Stimulated activated naive B cell treated with anti-CD40 and anti-IgM and Interleukin-4, amounts not matched to agents 10 μg/mL and 1 μg/mL and 100 μg/mL, for 72 hours (primary cell): ENCODE measurements around the gene SULT2B1.

Experiments used
- ATAC-seq, 2 donors: fragments of 150-1000 bp; cut with Tn5 transposase; replicated peaks; 2 replicates each; pipeline ENCODE4 v1.10.0; 2021; ENCODE audit warnings: moderate library complexity in 1 of 2
- DNase-seq: peaks from one replicate; pipeline ENCODE4 v3.0.0; 2021
- H3K27ac Mint-ChIP-seq: one replicate; pipeline ENCODE4 v1.8.0; 2022; ENCODE audit warnings: mild to moderate bottlenecking, mixed read lengths
- H3K27me3 Mint-ChIP-seq, 2 donors: one replicate each; pipeline ENCODE4 v1.8.0; 2022; ENCODE audit warnings: mixed read lengths in 2 of 2
- H3K36me3 Mint-ChIP-seq, 2 donors: one replicate each; pipeline ENCODE4 v1.8.0; 2022; ENCODE audit warnings: mixed read lengths in 2 of 2, mild to moderate bottlenecking in 1 of 2
- H3K4me1 Mint-ChIP-seq, 2 donors: one replicate each; pipeline ENCODE4 v1.8.0; 2022; ENCODE audit warnings: mixed read lengths in 2 of 2, mild to moderate bottlenecking in 1 of 2
- H3K4me3 Mint-ChIP-seq, 2 donors: one replicate each; pipeline ENCODE4 v1.8.0; 2022; ENCODE audit warnings: mild to moderate bottlenecking in 2 of 2, mixed read lengths in 2 of 2, moderate library complexity in 1 of 2
- H3K9me3 Mint-ChIP-seq, 2 donors: one replicate each; pipeline ENCODE4 v1.8.0; 2022; ENCODE audit warnings: mixed read lengths in 2 of 2, mild to moderate bottlenecking in 1 of 2

SULT2B1 gene

GRCh38 chr19:48608798-48609263, 56.9 kb downstream of the SULT2B1 start:
- H3K27ac Mint-ChIP-seq: peak overlapping the region; percentile 88

GRCh38 chr19:48609571-48610108, 57.7 kb downstream of the SULT2B1 start:
- peaks cover 13 to 24% of the 10 kb centered on the region in 2 donors for H3K36me3 Mint-ChIP-seq
- no peak overlapping the region for H3K4me3 Mint-ChIP-seq
- no peak overlapping the region for H3K27ac Mint-ChIP-seq
- DNase-seq (no peak), ATAC-seq (no peak)
- H3K9me3 Mint-ChIP-seq: no peaks in the 10 kb centered on the region
- H3K27me3 Mint-ChIP-seq: no peaks in the 10 kb centered on the region
- H3K4me1 Mint-ChIP-seq: peaks cover 13 to 21% of the 10 kb centered on the region in 2 donors

More at GRCh38 chr19:48608798-48609263, 56.9 kb downstream of the SULT2B1 start:
- peak; percentile 89 to 94 for ATAC-seq
- H3K36me3 Mint-ChIP-seq: peaks cover 7 to 16% of the 10 kb centered on the region in 2 donors
- peaks cover 13 to 15% of the 10 kb centered on the region in 2 donors for H3K4me1 Mint-ChIP-seq
- H3K27me3 Mint-ChIP-seq: no peaks in the 10 kb centered on the region
- peak overlapping the region; percentile 47 to 48 for H3K4me3 Mint-ChIP-seq
- no peaks in the 10 kb centered on the region for H3K9me3 Mint-ChIP-seq
- peak; percentile 60 for DNase-seq

GRCh38 chr19:48611872-48612271, 59.9 kb downstream of the SULT2B1 start:
- H3K27me3 Mint-ChIP-seq: no peaks in the 10 kb centered on the region
- DNase-seq (no peak), ATAC-seq (no peak)
- H3K9me3 Mint-ChIP-seq: no peaks in the 10 kb centered on the region
- H3K4me3 Mint-ChIP-seq: no peak overlapping the region
- peaks cover 33 to 44% of the 10 kb centered on the region in 2 donors for H3K36me3 Mint-ChIP-seq
- H3K4me1 Mint-ChIP-seq: peaks cover 31 to 34% of the 10 kb centered on the region in 2 donors
- H3K27ac Mint-ChIP-seq: no peak overlapping the region

- peaks cover 45 to 58% of the 10 kb centered on the region in 2 donors for H3K36me3 Mint-ChIP-seq
- H3K27ac Mint-ChIP-seq: peak overlapping the region; percentile 92
- ATAC-seq: peak in 1 of 2 donors; percentile 2
- H3K4me3 Mint-ChIP-seq: peak overlapping the region in 1 of 2 donors; percentile 39
- no peaks in the 10 kb centered on the region for H3K9me3 Mint-ChIP-seq
- H3K4me1 Mint-ChIP-seq: peaks cover 35 to 41% of the 10 kb centered on the region in 2 donors
- no peak for DNase-seq
- H3K27me3 Mint-ChIP-seq: no peaks in the 10 kb centered on the region
Measured at GRCh38 chr19:48613024-48613851, 61.3 kb downstream of the SULT2B1 start.

- H3K4me1 Mint-ChIP-seq: peaks cover 31 to 41% of the 10 kb centered on the region in 2 donors
- DNase-seq: no peak
- ATAC-seq: peak; percentile 6 to 18
Measured at GRCh38 chr19:48613852-48614435, 62.0 kb downstream of the SULT2B1 start.

GRCh38 chr19:48614436-48615230, 62.7 kb downstream of the SULT2B1 start, which contains the start of gene FAM83E:
TSS of gene FAM83E (minus strand) at chr19:48615076. CDS start at chr19:48613372, 1,704 bp downstream.
- Mint-ChIP-seq H3K27me3 (no peaks in the 10 kb centered on the region), H3K4me1 (peaks cover 31 to 38% of the 10 kb centered on the region in 2 donors), H3K4me3 (peak within 1 kb of the TSS; percentile 48 to 99), H3K36me3 (peaks cover 55 to 68% of the 10 kb centered on the region in 2 donors), H3K27ac (peak within 1 kb of the TSS; percentile 92), H3K9me3 (no peaks in the 10 kb centered on the region)
- ATAC-seq: no peak
- no peak for DNase-seq

More at GRCh38 chr19:48613852-48614435, 62.0 kb downstream of the SULT2B1 start:
- H3K9me3 Mint-ChIP-seq: no peaks in the 10 kb centered on the region
- H3K4me3 Mint-ChIP-seq: peak overlapping the region in 1 of 2 donors; percentile 39
- H3K36me3 Mint-ChIP-seq: peaks cover 52 to 65% of the 10 kb centered on the region in 2 donors
- H3K27ac Mint-ChIP-seq: peak overlapping the region; percentile 92
- no peaks in the 10 kb centered on the region for H3K27me3 Mint-ChIP-seq

- Mint-ChIP-seq H3K9me3 (no peaks in the 10 kb centered on the region), H3K27ac (peak overlapping the region; percentile 92), H3K27me3 (no peaks in the 10 kb centered on the region), H3K4me1 (peaks cover 37 to 45% of the 10 kb centered on the region in 2 donors), H3K36me3 (peaks cover 56 to 70% of the 10 kb centered on the region in 2 donors), H3K4me3 (peak overlapping the region; percentile 48 to 70)
- no peak for ATAC-seq
- no peak for DNase-seq
Measured at GRCh38 chr19:48615231-48616040, 63.5 kb downstream of the SULT2B1 start.

GRCh38 chr19:48616041-48616436, 64.1 kb downstream of the SULT2B1 start:
- peaks cover 56 to 66% of the 10 kb centered on the region in 2 donors for H3K36me3 Mint-ChIP-seq

GRCh38 chr19:48616491-48617056, 64.6 kb downstream of the SULT2B1 start:
- ATAC-seq (no peak), DNase-seq (no peak)
- Mint-ChIP-seq H3K27me3 (no peaks in the 10 kb centered on the region), H3K4me1 (peaks cover 37 to 49% of the 10 kb centered on the region in 2 donors), H3K27ac (peak overlapping the region; percentile 92), H3K9me3 (no peaks in the 10 kb centered on the region), H3K36me3 (peaks cover 60 to 70% of the 10 kb centered on the region in 2 donors), H3K4me3 (peak overlapping the region; percentile 89 to 99)

More at GRCh38 chr19:48616041-48616436, 64.1 kb downstream of the SULT2B1 start:
- Mint-ChIP-seq H3K4me3 (peak overlapping the region; percentile 89 to 99), H3K27me3 (no peaks in the 10 kb centered on the region), H3K27ac (peak overlapping the region; percentile 92), H3K4me1 (peaks cover 34 to 45% of the 10 kb centered on the region in 2 donors), H3K9me3 (no peaks in the 10 kb centered on the region)
- no peak for DNase-seq
- ATAC-seq: no peak

GRCh38 chr19:48617146-48617937, 65.4 kb downstream of the SULT2B1 start:
- Mint-ChIP-seq H3K27ac (peak overlapping the region; percentile 100), H3K4me3 (peak overlapping the region; percentile 89 to 99), H3K27me3 (no peaks in the 10 kb centered on the region), H3K9me3 (no peaks in the 10 kb centered on the region), H3K36me3 (peaks cover 56 to 67% of the 10 kb centered on the region in 2 donors), H3K4me1 (peaks cover 41 to 56% of the 10 kb centered on the region in 2 donors)
- DNase-seq: no peak
- no peak for ATAC-seq

GRCh38 chr19:48618278-48618915, 66.4 kb downstream of the SULT2B1 start:
- peaks cover 44 to 65% of the 10 kb centered on the region in 2 donors for H3K4me1 Mint-ChIP-seq
- H3K27ac Mint-ChIP-seq: peak overlapping the region; percentile 100
- DNase-seq (no peak), ATAC-seq (no peak)
- H3K27me3 Mint-ChIP-seq: no peaks in the 10 kb centered on the region
- H3K36me3 Mint-ChIP-seq: peaks cover 58 to 71% of the 10 kb centered on the region in 2 donors
- no peaks in the 10 kb centered on the region for H3K9me3 Mint-ChIP-seq
- peak overlapping the region; percentile 89 to 99 for H3K4me3 Mint-ChIP-seq
